OCI-LY1 (cell line): Measurements from ENCODE around the gene DDIT4L.

Source experiments
- CTCF ChIP-seq: fragments of 200-600 bp; sonication (generic), shearing (Covaris generic); IDR thresholded peaks from 2 replicates; pipeline ENCODE4 v1.5.1; 2017; ENCODE audit warnings: mild to moderate bottlenecking, antibody characterized with exemption, low read length, moderate library complexity, mixed read lengths
- EZH2 ChIP-seq: fragments of 200-600 bp; sonication (generic), shearing (Covaris generic); IDR thresholded peaks from 2 replicates; pipeline ENCODE4 v1.8.0; 2017; ENCODE audit warnings: borderline replicate concordance, mixed run types, mild to moderate bottlenecking, antibody characterized with exemption, low read length, moderate library complexity, mixed read lengths

- TF ChIP-seq CTCF (no peak), EZH2 (no peak)
Observed at GRCh38 chr4:100165809-100166208, 24.5 kb downstream of the DDIT4L start.
